ENCODE measurements around the gene FLT3. TPM values are rescaled to one million over a fixed set of nuclear protein-coding genes. Genes with fewer than 3 reads are reported as not detected.

The FLT3 gene
- total and polyA plus RNA-seq, 10 donors: 1.0 to 10.1 (median 4.2) TPM

DNA sequence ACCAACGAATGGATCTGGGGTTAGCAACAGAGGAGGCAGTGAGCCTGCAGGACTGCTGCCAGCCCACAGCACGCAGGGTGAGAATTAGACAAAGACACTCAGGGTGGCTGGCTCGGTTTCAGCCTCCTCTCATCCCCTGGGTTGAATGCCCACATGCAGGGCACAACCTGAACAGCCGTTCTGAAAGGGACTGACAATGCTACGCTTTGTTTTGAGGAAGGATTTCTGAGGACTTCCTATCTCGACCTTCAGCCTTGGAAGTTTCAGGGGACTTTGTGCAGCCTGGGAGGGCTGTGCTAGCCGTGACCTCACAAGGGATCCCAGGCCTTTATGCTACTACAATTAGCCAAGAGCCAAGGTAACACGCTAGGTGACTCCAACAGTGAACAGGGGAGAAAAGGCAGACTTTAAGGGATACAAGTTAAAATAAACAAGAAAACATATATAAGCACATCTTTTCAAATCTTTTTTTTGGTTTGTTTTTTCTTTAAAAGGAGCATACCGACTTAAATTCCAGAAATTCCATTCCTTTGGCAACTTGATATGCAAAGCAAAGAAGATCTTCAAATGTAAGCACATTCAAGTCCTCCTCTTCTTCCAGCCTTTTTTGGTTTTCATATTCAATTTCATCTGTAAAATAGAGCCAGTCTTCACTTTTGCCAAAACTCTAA is 77.4 kb downstream of the FLT3 start:
- peaks cover 0 to 5% (median 0%) of the 10 kb centered on the region in 6 donors for H3K4me1 ChIP-seq
- H3K9me3 ChIP-seq: no peaks in the 10 kb centered on the region
- H3K36me3 ChIP-seq: no peaks in the 10 kb centered on the region
- 53 to 77% (median 69%) methylated on average over 9 of the region's 9 CpGs for WGBS, 5 donors
- TF ChIP-seq CTCF (IDR thresholded peaks at IDR 0.05 in 8 of 11, conservative IDR thresholded peaks at IDR 0.05 in 3 of 11): no peak
- no peak for TF ChIP-seq POLR2A (IDR thresholded peaks at IDR 0.05)
- no peak for TF ChIP-seq POLR2AphosphoS5 (IDR thresholded peaks at IDR 0.05)
- no peak overlapping the region for H3K27ac ChIP-seq
- intact Hi-C loops (cut with DNase I; ENCODE audit: low total_unique reads): no loop called here
- no peak overlapping the region for H3K4me3 ChIP-seq
- H3K27me3 ChIP-seq (replicated peaks in 1 of 7): no peaks in the 10 kb centered on the region
- no peak for DNase-seq

DNA sequence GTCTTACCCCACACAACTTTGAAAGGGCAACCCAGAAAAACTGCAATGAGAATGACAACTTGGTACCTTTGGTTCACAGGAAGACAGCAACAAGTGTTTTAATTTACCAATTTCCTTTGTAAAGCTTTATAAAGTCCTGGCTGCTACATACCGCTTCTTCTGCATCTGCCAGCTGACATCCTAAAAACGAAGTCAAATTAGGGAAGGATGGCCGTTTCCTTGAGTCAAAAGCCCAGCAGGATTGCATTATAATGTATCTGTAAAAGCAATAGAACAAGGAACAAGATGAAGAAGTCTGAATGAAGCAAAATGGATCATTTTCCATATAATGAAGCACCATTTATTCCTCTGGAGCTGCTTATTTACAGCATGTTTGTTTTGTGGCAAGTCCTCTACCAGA is 86.1 kb downstream of the FLT3 start:
- intact Hi-C loops (cut with DNase I; ENCODE audit: low total_unique reads): no loop called here
- H3K27me3 ChIP-seq (replicated peaks in 1 of 7): no peaks in the 10 kb centered on the region
- DNase-seq: no peak
- H3K4me3 ChIP-seq: no peak overlapping the region
- no peaks in the 10 kb centered on the region for H3K4me1 ChIP-seq
- H3K9me3 ChIP-seq: no peaks in the 10 kb centered on the region
- no peaks in the 10 kb centered on the region for H3K36me3 ChIP-seq
- TF ChIP-seq CTCF (IDR thresholded peaks at IDR 0.05 in 8 of 11, conservative IDR thresholded peaks at IDR 0.05 in 3 of 11): no peak
- H3K27ac ChIP-seq: no peak overlapping the region
- WGBS, 5 donors: 31 to 55% (median 46%) methylated on average over 3 of the region's 3 CpGs

DNA sequence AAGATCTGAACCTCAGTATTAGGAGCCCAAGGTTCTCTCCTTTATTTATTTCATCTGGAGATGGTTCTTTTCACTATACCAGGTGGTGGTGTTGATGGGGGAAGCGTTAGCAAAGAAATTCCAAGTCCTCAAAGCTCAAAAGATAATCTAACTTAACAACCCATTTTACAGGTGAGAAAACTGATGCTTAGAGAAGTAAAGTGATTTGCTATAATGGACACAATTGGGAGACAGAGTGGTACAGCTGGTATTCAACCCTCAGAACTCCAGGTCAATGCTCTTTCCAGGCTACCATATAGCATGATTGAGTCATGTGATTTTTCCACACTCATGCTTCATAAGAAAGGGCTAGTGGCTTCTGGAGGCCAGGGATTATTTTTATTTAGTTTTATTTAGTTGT is 86.9 kb downstream of the FLT3 start:
- TF ChIP-seq CTCF (IDR thresholded peaks at IDR 0.05 in 8 of 11, conservative IDR thresholded peaks at IDR 0.05 in 3 of 11) (no peak), POLR2A (IDR thresholded peaks at IDR 0.05) (no peak), POLR2AphosphoS5 (IDR thresholded peaks at IDR 0.05) (no peak)
- DNase-seq: no peak
- Histone ChIP-seq H3K4me3 (no peak overlapping the region), H3K4me1 (no peaks in the 10 kb centered on the region), H3K27me3 (replicated peaks in 1 of 7) (no peaks in the 10 kb centered on the region), H3K27ac (no peak overlapping the region), H3K36me3 (no peaks in the 10 kb centered on the region), H3K9me3 (no peaks in the 10 kb centered on the region)
- 87 to 97% (median 91%) methylated on average over 1 of the region's 1 CpG for WGBS, 5 donors
- intact Hi-C loops (cut with DNase I; ENCODE audit: low total_unique reads): no loop called here

DNA sequence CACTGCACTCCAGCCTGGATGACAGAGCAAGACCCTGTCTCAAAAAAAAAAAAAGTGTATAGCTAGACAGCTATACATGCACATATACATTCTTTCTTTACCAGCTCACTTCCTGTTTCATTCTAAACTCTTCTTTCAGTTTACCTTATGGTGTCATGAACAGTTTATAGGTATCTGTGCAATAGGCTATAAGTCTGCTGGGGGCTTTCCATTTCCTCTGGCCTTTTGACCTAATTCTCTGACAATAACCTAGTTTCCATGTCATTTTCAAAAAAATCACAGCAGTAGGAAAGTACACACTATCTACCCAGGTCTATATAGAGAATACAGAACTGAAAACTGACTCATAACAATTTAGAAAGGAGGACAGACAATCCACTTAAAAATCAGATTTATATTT is 87.5 kb downstream of the FLT3 start:
- intact Hi-C loops (cut with DNase I; ENCODE audit: low total_unique reads): no loop called here
- H3K27me3 ChIP-seq (replicated peaks in 1 of 7): no peaks in the 10 kb centered on the region
- no peak overlapping the region for H3K27ac ChIP-seq

More for the DNA sequence above, 87.5 kb downstream of the FLT3 start:
- Histone ChIP-seq H3K4me1 (no peaks in the 10 kb centered on the region), H3K36me3 (no peaks in the 10 kb centered on the region), H3K4me3 (no peak overlapping the region), H3K9me3 (no peaks in the 10 kb centered on the region)
- TF ChIP-seq CTCF (IDR thresholded peaks at IDR 0.05 in 8 of 11, conservative IDR thresholded peaks at IDR 0.05 in 3 of 11) (no peak), POLR2AphosphoS5 (IDR thresholded peaks at IDR 0.05) (no peak), POLR2A (IDR thresholded peaks at IDR 0.05) (no peak)
- DNase-seq: no peak
